ENCODE results near the gene FAM168A.

DNA sequence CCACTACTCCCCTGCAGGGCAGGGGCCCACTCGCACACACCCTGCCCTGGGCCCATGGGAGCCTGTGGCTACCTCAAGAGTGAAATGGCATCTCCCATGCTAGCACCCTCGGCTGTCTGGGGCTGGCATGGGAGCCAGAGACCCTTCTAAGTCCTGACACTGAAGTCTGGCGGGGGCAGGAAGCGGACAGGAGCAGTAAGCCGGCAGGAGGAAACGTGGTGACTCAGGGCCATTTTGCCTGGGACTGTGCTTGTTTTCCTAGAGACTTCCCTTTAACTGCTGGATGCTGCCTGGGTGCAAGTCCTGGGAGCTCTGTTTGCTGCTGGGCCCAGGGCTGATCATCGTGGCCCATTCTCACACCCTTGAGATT is 204.9 kb downstream of the FAM168A start:
- TF ChIP-seq, protein P1, sequence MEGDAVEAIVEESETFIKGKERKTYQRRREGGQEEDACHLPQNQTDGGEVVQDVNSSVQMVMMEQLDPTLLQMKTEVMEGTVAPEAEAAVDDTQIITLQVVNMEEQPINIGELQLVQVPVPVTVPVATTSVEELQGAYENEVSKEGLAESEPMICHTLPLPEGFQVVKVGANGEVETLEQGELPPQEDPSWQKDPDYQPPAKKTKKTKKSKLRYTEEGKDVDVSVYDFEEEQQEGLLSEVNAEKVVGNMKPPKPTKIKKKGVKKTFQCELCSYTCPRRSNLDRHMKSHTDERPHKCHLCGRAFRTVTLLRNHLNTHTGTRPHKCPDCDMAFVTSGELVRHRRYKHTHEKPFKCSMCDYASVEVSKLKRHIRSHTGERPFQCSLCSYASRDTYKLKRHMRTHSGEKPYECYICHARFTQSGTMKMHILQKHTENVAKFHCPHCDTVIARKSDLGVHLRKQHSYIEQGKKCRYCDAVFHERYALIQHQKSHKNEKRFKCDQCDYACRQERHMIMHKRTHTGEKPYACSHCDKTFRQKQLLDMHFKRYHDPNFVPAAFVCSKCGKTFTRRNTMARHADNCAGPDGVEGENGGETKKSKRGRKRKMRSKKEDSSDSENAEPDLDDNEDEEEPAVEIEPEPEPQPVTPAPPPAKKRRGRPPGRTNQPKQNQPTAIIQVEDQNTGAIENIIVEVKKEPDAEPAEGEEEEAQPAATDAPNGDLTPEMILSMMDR (IDR thresholded peaks at IDR 0.05), result no peak
- TF ChIP-seq POLR2A (IDR thresholded peaks at IDR 0.05), result no peak

All from Peyer's patch (tissue), 4 donors.